Astrocyte (in vitro differentiated cells and primary cell): Measurements from ENCODE around the gene ZNF341. TPM values are rescaled to one million over a fixed set of nuclear protein-coding genes. Genes with fewer than 3 reads are reported as not detected.
A peak's percentile ranks its signal among the peaks of the same experiment; 100 is the strongest.

Experiments
- DNase-seq: peaks from one replicate; pipeline ENCODE4 v3.0.0-alpha.2; 2010; ENCODE audit warnings: low read depth
- FAIRE-seq: peaks from 2 replicates; lab custom pipeline; 2011; peaks lifted over from hg19 to GRCh38; lab: Jason Lieb, UNC
- H2AFZ ChIP-seq: 2 replicates; pipeline ENCODE4 v1.6.0; 2012; ENCODE audit warnings: low read depth, low read length, inconsistent platforms
- H3K27ac ChIP-seq: 2 replicates; pipeline ENCODE4 v1.5.1; 2011; ENCODE audit warnings: low read depth, low read length, inconsistent platforms
- H3K27me3 ChIP-seq: 2 replicates; pipeline ENCODE4 v1.6.0; 2011; ENCODE audit warnings: low read length, inconsistent platforms; ENCODE audit not compliant: insufficient read depth
- H3K36me3 ChIP-seq: 2 replicates; pipeline ENCODE4 v1.5.1; 2011; ENCODE audit warnings: low read length, inconsistent platforms; ENCODE audit not compliant: insufficient read depth
- H3K4me1 ChIP-seq: 2 replicates; pipeline ENCODE4 v1.5.1; 2011; ENCODE audit warnings: low read length, inconsistent platforms; ENCODE audit not compliant: insufficient read depth
- H3K4me2 ChIP-seq: 2 replicates; pipeline ENCODE4 v1.6.0; 2012; ENCODE audit warnings: low read length, inconsistent platforms
- H3K4me3 ChIP-seq: 2 replicates; pipeline ENCODE4 v1.5.1; 2011; ENCODE audit warnings: low read depth, mild to moderate bottlenecking, low read length, inconsistent platforms; ENCODE audit not compliant: insufficient read depth
- H3K79me2 ChIP-seq: 2 replicates; pipeline ENCODE4 v1.6.0; 2012; ENCODE audit warnings: mild to moderate bottlenecking, low read length, inconsistent platforms; ENCODE audit not compliant: insufficient read depth
- H3K9ac ChIP-seq: 2 replicates; pipeline ENCODE4 v1.6.0; 2012; ENCODE audit warnings: mild to moderate bottlenecking, low read length, inconsistent platforms
- H3K9me3 ChIP-seq: 2 replicates; pipeline ENCODE4 v1.5.1; 2012; ENCODE audit warnings: low read depth, mild to moderate bottlenecking, low read length, inconsistent platforms; ENCODE audit not compliant: insufficient read depth
- H4K20me1 ChIP-seq: 2 replicates; pipeline ENCODE4 v1.6.0; 2012; ENCODE audit warnings: low read length, inconsistent platforms; ENCODE audit not compliant: insufficient read depth
- H3K27ac Mint-ChIP-seq: one replicate; pipeline ENCODE4 v1.8.0; 2021; ENCODE audit warnings: mild to moderate bottlenecking, mixed read lengths; ENCODE audit not compliant: unreplicated experiment
- H3K27me3 Mint-ChIP-seq: one replicate; pipeline ENCODE4 v1.8.0; 2021; ENCODE audit warnings: low read depth, mixed read lengths; ENCODE audit not compliant: unreplicated experiment
- H3K36me3 Mint-ChIP-seq: one replicate; pipeline ENCODE4 v1.8.0; 2021; ENCODE audit warnings: low read depth, mixed read lengths; ENCODE audit not compliant: unreplicated experiment
- H3K4me1 Mint-ChIP-seq: one replicate; pipeline ENCODE4 v1.8.0; 2021; ENCODE audit warnings: low read depth, mixed read lengths; ENCODE audit not compliant: unreplicated experiment
- H3K4me3 Mint-ChIP-seq: one replicate; pipeline ENCODE4 v1.8.0; 2021; ENCODE audit warnings: mild to moderate bottlenecking, moderate library complexity, mixed read lengths; ENCODE audit not compliant: unreplicated experiment
- H3K9me3 Mint-ChIP-seq: one replicate; pipeline ENCODE4 v1.8.0; 2021; ENCODE audit warnings: mild to moderate bottlenecking, mixed read lengths; ENCODE audit not compliant: unreplicated experiment
- EZH2 ChIP-seq: IDR thresholded peaks from 2 replicates; pipeline ENCODE4 v1.6.1; 2012; ENCODE audit warnings: mild to moderate bottlenecking, low read length, inconsistent platforms; ENCODE audit not compliant: insufficient read depth
- total RNA-seq: library from RNA; stranded (reverse); gene quantifications from 2 replicates; pipeline ENCODE4 v1.2.1, GENCODE V29; 2021
- TF ChIP-seq, protein P1 (sequence below): IDR thresholded peaks from 2 replicates; pipeline ENCODE4 v1.5.1; 2011; ENCODE audit warnings: low read depth, mild to moderate bottlenecking, inconsistent platforms, low read length, moderate library complexity; ENCODE audit not compliant: insufficient read depth

The ZNF341 gene
- total RNA-seq, 1 donor from 2014 or later = 2.0 TPM

DNA sequence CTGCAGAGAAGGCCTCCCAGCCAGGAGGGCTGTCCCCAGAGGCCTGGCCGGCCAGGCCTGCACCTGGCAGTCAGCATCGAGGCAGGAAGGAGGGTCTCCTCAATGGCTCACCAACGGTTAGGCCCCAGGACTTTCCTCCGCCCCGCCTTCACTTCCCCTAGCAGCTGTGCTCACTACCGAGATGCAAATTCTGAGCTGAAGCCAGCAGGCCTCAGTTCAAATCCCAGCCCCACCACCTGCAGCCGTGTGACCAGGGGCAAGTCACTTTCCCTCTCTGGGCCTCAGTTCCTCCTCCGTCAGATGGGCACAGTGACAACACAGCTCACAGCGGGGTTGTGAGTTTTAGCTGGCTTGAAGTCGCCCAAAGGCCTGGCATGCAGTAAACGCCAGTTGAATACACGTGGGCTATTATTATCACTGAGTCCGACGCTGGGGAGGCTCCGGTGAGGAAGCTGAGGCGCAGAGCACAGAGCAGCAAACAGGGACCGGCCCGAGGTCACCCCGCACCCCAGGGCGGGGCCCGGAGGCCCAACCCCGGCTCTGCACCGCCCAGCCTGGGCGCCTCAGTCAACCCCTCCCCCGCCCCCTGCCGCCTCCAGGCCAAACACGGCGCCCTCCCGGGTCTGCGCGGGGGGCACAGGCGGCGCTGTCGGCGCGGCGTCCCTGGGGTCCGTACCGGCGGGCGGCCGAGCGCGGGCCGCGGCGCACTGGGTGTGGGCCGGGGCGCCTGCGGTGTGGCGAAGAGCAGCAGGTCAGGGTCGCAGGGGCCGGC is 46.3 kb upstream of the ZNF341 start:
- Histone ChIP-seq H3K9me3 (no peaks in the 10 kb centered on the region), H3K79me2 (peaks cover 10% of the 10 kb centered on the region), H3K4me1 (peaks cover 22% of the 10 kb centered on the region), H3K4me2 (peak overlapping the region; percentile 85), H3K27me3 (no peaks in the 10 kb centered on the region), H3K4me3 (peak overlapping the region; percentile 53), H3K27ac (no peak overlapping the region), H3K36me3 (no peaks in the 10 kb centered on the region), H2AFZ (peak overlapping the region; percentile 42), H4K20me1 (peaks cover 23% of the 10 kb centered on the region), H3K9ac (peak overlapping the region; percentile 65)
- no peak for DNase-seq
- Mint-ChIP-seq H3K27ac (no peak overlapping the region), H3K4me1 (peaks cover 7% of the 10 kb centered on the region), H3K36me3 (no peaks in the 10 kb centered on the region), H3K9me3 (no peaks in the 10 kb centered on the region), H3K27me3 (peaks cover 7% of the 10 kb centered on the region), H3K4me3 (peak overlapping the region; percentile 75)
- no peak for TF ChIP-seq EZH2
- TF ChIP-seq, protein P1, sequence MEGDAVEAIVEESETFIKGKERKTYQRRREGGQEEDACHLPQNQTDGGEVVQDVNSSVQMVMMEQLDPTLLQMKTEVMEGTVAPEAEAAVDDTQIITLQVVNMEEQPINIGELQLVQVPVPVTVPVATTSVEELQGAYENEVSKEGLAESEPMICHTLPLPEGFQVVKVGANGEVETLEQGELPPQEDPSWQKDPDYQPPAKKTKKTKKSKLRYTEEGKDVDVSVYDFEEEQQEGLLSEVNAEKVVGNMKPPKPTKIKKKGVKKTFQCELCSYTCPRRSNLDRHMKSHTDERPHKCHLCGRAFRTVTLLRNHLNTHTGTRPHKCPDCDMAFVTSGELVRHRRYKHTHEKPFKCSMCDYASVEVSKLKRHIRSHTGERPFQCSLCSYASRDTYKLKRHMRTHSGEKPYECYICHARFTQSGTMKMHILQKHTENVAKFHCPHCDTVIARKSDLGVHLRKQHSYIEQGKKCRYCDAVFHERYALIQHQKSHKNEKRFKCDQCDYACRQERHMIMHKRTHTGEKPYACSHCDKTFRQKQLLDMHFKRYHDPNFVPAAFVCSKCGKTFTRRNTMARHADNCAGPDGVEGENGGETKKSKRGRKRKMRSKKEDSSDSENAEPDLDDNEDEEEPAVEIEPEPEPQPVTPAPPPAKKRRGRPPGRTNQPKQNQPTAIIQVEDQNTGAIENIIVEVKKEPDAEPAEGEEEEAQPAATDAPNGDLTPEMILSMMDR = no peak
- FAIRE-seq = no peak

DNA sequence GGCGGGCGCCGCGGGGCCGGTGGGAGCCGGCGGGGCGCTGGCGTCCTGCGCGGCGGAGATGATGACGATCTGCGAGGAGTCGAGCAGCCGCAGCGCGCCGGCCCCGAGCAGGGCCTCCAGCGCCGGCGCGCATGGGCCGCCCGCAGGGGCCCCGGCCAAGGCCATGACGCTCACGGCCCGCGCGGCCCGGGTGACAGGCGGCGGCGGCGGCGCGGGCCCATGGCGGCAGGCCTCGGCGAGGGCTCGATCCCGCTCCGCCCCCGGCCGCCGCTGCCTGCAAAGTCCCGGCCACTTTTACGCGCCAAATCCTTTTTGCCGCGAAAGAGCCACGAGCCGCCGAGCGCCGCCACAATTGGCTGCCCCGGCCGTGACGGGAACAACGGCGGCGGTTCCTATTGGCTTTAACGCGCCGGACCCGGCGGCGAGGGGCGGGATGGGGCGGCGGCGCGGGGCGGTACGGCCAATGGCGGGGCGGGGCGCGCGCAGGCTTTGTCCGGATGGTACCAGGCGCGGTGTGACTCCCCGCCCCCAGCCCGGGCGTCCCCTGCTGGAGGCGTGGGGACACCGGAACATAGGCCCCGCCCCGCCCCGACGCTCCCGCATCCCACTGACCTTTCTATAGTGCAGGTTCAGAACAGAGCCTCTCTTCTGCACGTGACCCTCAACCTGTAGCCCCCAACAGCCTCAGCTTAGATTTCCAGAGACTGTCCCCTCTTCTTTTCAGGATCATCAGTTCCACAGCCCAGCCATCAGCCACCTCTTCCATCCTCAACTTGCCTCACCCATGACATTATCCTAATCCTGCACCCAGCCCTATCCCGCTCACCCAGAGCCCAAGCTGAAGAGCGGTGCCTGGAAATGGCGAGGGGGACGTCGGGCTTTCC is 45.5 kb upstream of the ZNF341 start, which contains the start of gene E2F1:
Gene E2F1, minus strand, starts transcription at position 286 of the 884 bp plus-strand sequence. Its CDS starts 121 bp downstream, at position 165.
- H3K4me3 Mint-ChIP-seq = peak within 1 kb of the TSS; percentile 87
- peak; percentile 73 for DNase-seq
- H3K27ac Mint-ChIP-seq = peak within 1 kb of the TSS; percentile 75
- no peak within 1 kb of the TSS for H3K27ac ChIP-seq
- peaks cover 5% of the 10 kb centered on the region for H3K27me3 Mint-ChIP-seq
- peak within 1 kb of the TSS; percentile 65 for H3K9ac ChIP-seq
- no peaks in the 10 kb centered on the region for H3K9me3 Mint-ChIP-seq
- H3K79me2 ChIP-seq = peaks cover 10% of the 10 kb centered on the region
- peaks cover 7% of the 10 kb centered on the region for H3K4me1 Mint-ChIP-seq
- no peaks in the 10 kb centered on the region for H3K36me3 Mint-ChIP-seq
- peak within 1 kb of the TSS; percentile 85 for H3K4me2 ChIP-seq
- no peaks in the 10 kb centered on the region for H3K27me3 ChIP-seq
- H3K36me3 ChIP-seq = no peaks in the 10 kb centered on the region
- no peak for FAIRE-seq
- H3K9me3 ChIP-seq = no peaks in the 10 kb centered on the region
- peaks cover 22% of the 10 kb centered on the region for H3K4me1 ChIP-seq
- TF ChIP-seq EZH2 = no peak
- TF ChIP-seq, protein P1 = no peak
- H2AFZ ChIP-seq = peak within 1 kb of the TSS; percentile 87
- H3K4me3 ChIP-seq = peak within 1 kb of the TSS; percentile 54
- peaks cover 16% of the 10 kb centered on the region for H4K20me1 ChIP-seq
